ENCODE measurements around the gene CD36.

CD36 gene

GRCh38 chr7:80629023-80629422, 9.4 kb upstream of the CD36 start:
- DNase-seq, result no peak

- DNase-seq, result peak; percentile 65
These were observed 7.6 kb upstream of the CD36 start for GRCh38 chr7:80630608-80631405.

GRCh38 chr7:80631421-80631820, 7.0 kb upstream of the CD36 start:
- DNase-seq, result peak; percentile 78

DNA sequence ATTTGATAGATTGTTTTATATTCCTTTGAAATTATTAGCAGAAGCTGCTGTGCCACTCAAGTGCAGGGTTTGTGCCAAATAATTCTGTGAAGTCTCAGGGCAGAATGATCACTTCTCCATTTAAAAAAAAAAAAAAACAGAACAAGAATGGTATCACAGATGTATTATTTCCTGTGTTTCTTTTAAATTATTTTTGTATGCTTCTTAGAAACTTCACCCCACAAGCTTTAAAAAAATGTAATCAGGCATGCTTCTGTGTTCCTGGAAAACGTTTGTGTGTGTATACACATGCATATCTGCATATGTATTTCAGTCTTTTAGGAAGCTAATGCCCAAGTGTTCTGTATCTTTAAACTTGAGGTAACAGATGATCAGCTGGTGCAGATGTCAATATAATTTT, 6.3 kb upstream of the CD36 start:
- peak; percentile 91 for DNase-seq

GRCh38 chr7:80632819-80633218, 5.6 kb upstream of the CD36 start:
- DNase-seq, result no peak

DNA sequence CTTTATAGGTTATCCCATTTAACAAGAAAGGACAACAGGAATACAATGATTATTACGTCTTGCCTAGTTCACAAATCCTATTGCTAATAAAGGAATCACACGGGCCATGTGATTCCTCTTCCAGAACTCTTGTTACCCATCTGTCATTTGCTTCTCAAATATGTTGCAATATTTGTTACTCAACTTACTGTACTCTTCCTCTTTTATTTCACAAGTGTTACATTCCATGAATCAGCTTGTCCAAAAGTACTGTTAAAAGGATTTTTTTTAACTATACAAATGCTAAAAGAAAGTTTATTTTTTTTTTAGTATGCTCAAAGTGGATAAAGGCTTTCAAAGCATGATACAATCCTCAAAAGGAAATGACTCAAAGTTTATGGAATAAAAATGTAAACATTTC, 3.9 kb upstream of the CD36 start:
- no peak for DNase-seq

DNA sequence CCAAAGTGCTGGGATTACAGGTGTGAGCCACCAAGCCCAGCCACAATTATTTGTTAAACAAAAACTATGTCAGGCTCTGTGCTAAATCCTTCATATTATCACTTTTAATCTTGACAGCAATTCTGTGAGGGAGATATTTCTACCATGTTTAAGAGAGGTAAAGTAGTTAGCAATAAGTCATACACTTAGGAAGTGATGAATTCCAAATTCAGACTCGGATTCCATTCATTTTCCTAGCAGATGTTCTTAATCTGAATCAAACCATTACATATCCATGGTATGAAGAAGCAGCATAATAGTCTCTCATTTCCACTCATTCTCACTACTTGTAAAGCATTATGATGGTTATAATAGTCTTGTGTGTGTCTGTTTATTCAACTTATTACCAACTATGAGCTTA, 2.9 kb upstream of the CD36 start:
- DNase-seq, result no peak

GRCh38 chr7:80635998-80636397, 2.4 kb upstream of the CD36 start:
- DNase-seq, result no peak

DNA sequence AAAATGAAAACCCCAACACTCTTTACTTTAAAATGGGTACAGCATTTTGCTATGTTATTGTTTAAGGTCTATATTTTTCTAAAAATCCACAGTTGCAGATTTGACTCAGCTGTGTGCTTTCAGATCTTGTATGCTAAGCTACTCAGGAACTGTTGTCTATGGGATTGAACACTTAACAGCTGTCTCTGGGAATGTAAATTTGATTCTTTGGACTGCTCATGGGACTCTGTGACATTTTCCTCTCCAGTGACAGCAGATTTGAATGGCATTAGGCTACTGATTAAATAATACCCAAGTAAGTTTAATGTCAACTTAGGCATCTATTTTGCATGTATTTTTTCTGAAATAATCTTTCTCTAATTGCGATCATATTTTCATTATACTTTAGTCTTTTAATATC, 1.7 kb upstream of the CD36 start:
- peak; percentile 6 for DNase-seq

GRCh38 chr7:80637454-80637853, 988 bp upstream of the CD36 start:
- DNase-seq, result peak; percentile 49

DNA sequence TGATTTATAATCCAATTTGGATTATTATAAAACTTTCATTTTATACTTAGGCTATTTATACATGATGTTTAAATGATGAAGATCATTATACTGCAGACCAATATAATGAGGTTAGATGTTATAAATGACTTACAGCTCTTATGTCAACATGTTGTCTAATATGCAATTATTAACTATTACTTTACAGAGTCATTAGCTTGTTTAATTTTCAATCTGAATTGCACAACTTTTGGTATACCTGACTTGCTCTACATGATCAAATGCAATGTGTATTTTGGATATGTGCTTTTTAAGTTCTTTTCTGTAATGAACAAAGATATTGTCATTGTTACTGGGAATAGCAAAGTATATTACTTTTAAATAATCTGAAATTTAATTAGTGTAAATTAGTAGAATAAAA, 569 bp downstream of the CD36 start:
- DNase-seq, result no peak

DNA sequence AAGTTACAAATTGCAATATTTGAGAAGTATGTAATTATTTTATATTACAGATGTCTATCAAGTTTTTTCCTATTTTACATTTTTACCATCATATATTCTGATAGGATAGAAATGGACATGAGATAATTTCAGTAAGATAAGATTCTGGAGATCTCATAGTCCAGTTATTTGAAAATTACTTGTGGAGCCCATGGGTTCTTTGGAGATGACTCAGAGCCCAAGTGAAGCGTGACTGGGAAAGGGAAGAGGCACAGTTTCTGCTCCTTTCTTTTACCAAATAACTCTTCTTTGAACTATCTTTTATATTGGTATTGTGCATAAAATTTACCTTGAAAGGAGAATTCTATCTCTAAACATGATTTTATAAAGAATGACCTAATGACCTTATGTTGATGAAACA, 2.4 kb downstream of the CD36 start:
- no peak for DNase-seq

DNA sequence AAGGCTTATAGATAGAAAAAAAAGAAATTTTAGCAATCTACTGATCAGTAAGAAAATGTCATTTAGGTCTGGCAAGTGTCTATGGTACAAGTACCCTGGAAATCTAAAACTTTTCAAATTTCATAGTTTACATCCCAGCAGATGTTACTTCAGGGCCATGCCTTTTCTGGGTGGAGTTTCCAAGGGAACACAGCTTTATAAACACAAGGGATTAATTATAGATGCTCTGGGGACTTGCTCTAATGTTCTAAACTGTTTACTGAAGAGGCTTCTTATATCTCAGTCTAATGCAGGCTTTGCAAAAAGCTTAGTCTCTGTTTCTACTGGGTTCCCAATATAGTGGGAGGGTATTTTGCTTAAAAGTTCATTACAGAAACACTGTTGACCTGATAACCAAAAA, 3.1 kb downstream of the CD36 start:
- DNase-seq, result no peak

GRCh38 chr7:80642871-80643270, 4.4 kb downstream of the CD36 start:
- DNase-seq, result peak; percentile 47

DNA sequence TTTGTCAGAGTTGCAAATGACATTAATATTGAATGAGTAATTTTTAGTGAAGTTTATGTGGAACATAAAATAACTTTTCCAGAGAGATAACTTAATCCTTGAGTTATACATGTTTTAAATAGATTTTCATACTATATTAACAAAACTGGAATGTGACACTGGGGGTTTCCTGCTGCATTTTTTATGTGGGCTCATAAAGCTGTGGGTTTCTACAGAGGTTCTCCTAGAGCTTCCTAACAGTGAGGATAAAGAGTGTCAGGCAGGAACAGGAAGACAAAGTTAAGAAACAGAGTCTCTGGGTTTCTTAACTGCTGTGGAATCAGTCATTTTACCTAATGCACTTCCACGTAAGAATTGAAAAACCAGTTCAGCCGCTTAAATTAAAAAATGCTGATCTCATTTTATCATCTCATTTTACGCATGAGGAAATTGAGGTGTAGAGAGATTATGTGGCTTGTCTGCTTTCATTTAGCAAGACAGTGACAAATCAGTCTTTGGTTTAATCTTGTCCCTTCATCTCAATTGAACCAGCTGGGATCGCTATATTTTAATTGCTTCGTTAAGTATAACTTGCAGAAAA, 5.0 kb downstream of the CD36 start:
- peak; percentile 59 for DNase-seq

DNA sequence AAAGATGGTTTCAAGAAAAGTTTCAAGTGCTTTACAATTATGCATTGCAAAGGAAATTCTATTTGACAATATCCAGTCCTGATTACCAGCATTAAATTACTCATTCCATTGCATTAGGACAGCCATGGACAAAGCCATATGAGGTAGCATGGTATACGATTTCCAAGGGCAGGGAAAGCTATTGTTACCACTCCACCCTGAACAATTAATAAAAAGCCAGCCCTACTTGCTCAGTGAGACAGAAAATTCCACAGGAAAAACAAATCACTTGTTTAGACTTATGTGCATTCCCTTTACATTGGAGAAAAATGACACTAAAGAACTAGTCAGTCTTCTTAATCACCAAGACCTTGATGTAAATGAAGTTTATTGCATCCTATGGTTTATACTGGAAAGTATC, 5.6 kb downstream of the CD36 start:
- no peak for DNase-seq

- DNase-seq, result peak; percentile 100
These were observed 7.8 kb downstream of the CD36 start for GRCh38 chr7:80646083-80646865.

- DNase-seq, result peak; percentile 63
These were observed 9.0 kb downstream of the CD36 start for GRCh38 chr7:80647436-80647835.

DNA sequence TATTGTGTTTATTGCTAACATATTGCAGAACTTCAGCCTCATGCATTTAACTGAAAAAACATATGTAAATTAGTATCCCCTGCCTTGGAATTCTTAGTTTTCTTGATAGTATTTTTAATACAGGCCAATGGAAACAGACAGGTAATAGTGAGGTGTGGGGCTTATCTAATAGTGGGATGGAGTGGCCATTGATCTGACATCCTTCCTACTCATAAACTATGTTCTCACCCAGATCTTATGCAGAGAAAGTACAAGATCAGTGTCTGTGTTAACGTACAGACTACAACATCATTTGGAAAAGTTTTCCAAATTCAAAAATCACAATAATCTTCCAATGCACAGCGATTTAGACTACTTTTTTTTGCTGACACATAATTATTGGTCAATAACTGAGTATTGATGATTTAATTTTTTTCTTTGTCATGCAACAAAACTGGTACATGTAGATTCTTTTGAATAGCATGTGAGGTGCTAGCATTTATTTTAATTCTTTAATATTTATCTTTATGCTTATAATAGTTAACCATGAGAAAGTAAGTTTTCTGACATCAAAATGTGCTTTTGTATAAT, 9.7 kb downstream of the CD36 start:
- peak; percentile 62 for DNase-seq

DNA sequence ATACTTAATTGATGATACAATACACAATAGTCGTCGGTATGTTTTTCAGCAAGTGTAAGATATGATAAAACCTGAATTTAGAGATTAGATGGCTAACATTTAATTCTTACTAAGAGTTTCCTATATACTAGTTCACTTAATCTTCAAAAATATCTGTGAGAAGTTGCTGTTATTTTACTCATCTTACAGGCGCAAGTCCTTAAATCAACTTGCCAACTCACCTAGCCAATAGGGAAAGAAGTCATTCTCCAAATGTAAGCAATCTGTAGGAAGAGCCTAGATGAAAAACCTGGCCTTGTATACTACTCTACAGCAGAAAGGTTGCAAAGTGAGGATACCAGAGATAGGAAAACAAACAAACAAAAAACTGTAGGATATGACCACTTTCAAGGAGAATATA, 10.6 kb downstream of the CD36 start:
- DNase-seq, result peak; percentile 73

- DNase-seq, result peak; percentile 73
These were observed 11.6 kb downstream of the CD36 start for GRCh38 chr7:80650030-80650429.

DNA sequence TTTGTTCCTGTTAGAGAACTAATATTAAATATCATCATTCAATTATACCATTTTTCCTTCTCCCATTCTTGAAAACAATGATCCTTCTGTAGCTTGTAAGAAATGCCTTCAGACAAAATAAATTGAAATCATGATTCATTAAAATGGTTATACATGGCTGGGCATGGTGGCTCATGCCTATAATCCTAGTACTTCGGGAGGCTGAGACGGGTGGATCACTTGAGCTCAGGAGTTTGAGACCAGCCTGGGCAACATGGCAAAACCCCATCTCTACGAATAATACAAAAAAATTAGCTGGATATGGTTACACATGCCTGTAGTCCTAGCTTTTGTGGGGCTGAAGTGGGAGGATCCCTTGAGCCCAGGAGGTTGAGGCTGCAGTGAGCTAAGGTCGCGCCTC, 13.0 kb downstream of the CD36 start:
- peak; percentile 75 for DNase-seq

DNA sequence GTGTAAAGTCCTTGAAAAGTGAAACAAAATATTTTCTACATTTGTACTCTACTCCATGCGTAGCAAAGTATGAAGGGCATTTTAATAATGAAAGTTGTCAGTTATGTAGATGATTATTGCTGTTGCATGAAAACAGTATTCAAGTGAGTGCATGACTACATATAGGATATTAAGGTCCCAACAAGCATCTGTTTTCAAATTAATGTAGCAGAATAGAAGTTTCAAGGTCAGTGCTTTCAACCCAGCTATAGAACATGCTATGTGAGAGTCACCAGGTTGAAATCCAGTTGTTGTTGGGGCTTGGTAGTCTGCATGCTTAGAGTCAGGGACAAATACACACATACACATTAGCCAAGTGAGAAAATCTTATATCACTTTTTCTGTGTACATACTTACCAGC, 14.8 kb downstream of the CD36 start:
- peak; percentile 54 for DNase-seq

- no peak for DNase-seq
These were observed 16.5 kb downstream of the CD36 start for GRCh38 chr7:80654887-80655340.
